ENCODE data around the gene RUNDC1.
A peak's percentile ranks its signal among the peaks of the same experiment; 100 is the strongest.

RUNDC1 gene

GRCh38 chr17:43003542-43004172, 23.3 kb downstream of the RUNDC1 start:
- peaks cover 31% of the 10 kb centered on the region for H3K79me2 ChIP-seq (ENCODE audit: low read length)
- no peaks in the 10 kb centered on the region for H3K9me3 ChIP-seq (replicated peaks; ENCODE audit: insufficient read depth, low read length)
- no peaks in the 10 kb centered on the region for H3K9me2 ChIP-seq (replicated peaks; ENCODE audit: insufficient read depth, low read length)
- peaks cover 55% of the 10 kb centered on the region for H3F3A ChIP-seq (ENCODE audit: insufficient read depth, low read length)
- H3K27ac ChIP-seq (ENCODE audit: low read length): no peak overlapping the region
- no peak for DNase-seq
- H3K4me3 ChIP-seq (ENCODE audit: low read length): no peak overlapping the region
- peaks cover 15% of the 10 kb centered on the region for H3K36me3 ChIP-seq (replicated peaks; ENCODE audit: insufficient read depth, low read length)
- TF ChIP-seq, protein P1, sequence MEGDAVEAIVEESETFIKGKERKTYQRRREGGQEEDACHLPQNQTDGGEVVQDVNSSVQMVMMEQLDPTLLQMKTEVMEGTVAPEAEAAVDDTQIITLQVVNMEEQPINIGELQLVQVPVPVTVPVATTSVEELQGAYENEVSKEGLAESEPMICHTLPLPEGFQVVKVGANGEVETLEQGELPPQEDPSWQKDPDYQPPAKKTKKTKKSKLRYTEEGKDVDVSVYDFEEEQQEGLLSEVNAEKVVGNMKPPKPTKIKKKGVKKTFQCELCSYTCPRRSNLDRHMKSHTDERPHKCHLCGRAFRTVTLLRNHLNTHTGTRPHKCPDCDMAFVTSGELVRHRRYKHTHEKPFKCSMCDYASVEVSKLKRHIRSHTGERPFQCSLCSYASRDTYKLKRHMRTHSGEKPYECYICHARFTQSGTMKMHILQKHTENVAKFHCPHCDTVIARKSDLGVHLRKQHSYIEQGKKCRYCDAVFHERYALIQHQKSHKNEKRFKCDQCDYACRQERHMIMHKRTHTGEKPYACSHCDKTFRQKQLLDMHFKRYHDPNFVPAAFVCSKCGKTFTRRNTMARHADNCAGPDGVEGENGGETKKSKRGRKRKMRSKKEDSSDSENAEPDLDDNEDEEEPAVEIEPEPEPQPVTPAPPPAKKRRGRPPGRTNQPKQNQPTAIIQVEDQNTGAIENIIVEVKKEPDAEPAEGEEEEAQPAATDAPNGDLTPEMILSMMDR (IDR thresholded peaks at IDR 0.05; ENCODE audit: low read length): no peak
- TF ChIP-seq EZH2 (optimal IDR thresholded peaks at IDR 0.05; ENCODE audit: low read depth, low read length): no peak
- H3K4me1 ChIP-seq (ENCODE audit: low read length): peaks cover 9% of the 10 kb centered on the region; the same call in 1 of the 2 replicates
- no peak overlapping the region for H2AFZ ChIP-seq (ENCODE audit: low read length)
- 0 out of 2 replicates have a peak, but pooled peaks cover 5% of the 10 kb centered on the region for H4K20me1 ChIP-seq (ENCODE audit: insufficient read depth, low read length)
- H3K9ac ChIP-seq (ENCODE audit: low read length): no peak overlapping the region
- H3K4me2 ChIP-seq (ENCODE audit: low read depth, low read length): no peak overlapping the region
- no peaks in the 10 kb centered on the region for H3K27me3 ChIP-seq (replicated peaks; ENCODE audit: insufficient read depth, low read length)

GRCh38 chr17:43006639-43007551, 26.5 kb downstream of the RUNDC1 start, which contains the start of gene IFI35:
Gene IFI35, plus strand, starts transcription at chr17:43006784. Its CDS starts 164 bp downstream, at chr17:43006948.
- DNase-seq: peak; percentile 93
- H3K4me3 ChIP-seq (ENCODE audit: low read length): peak within 1 kb of the TSS; percentile 70
- 0 out of 2 replicates have a peak, but pooled peaks cover 5% of the 10 kb centered on the region for H4K20me1 ChIP-seq (ENCODE audit: insufficient read depth, low read length)

GRCh38 chr17:43010667-43011308, 30.4 kb downstream of the RUNDC1 start:
- no peaks in the 10 kb centered on the region for H3K27me3 ChIP-seq (replicated peaks; ENCODE audit: insufficient read depth, low read length)
- H3K9me2 ChIP-seq (replicated peaks; ENCODE audit: insufficient read depth, low read length): no peaks in the 10 kb centered on the region
- peaks cover 5% of the 10 kb centered on the region; the same call in 1 of the 2 replicates for H3F3A ChIP-seq (ENCODE audit: insufficient read depth, low read length)
- no peak for DNase-seq
- H3K9ac ChIP-seq (ENCODE audit: low read length): no peak overlapping the region
- H3K79me2 ChIP-seq (ENCODE audit: low read length): peaks cover 12% of the 10 kb centered on the region
- no peak overlapping the region for H3K4me3 ChIP-seq (ENCODE audit: low read length)
- TF ChIP-seq EZH2phosphoT487 (IDR thresholded peaks at IDR 0.05; ENCODE audit: low read length) (no peak), EZH2 (optimal IDR thresholded peaks at IDR 0.05; ENCODE audit: low read depth, low read length) (no peak)
- TF ChIP-seq, protein P1 (IDR thresholded peaks at IDR 0.05; ENCODE audit: low read length): no peak
- H3K9me3 ChIP-seq (replicated peaks; ENCODE audit: insufficient read depth, low read length): no peaks in the 10 kb centered on the region
- H4K20me1 ChIP-seq (ENCODE audit: insufficient read depth, low read length): no peaks in the 10 kb centered on the region
- no peaks in the 10 kb centered on the region for H3K36me3 ChIP-seq (replicated peaks; ENCODE audit: insufficient read depth, low read length)
- no peak overlapping the region for H3K4me2 ChIP-seq (ENCODE audit: low read depth, low read length)
- H3K4me1 ChIP-seq (ENCODE audit: low read length): peaks cover 3% of the 10 kb centered on the region; the same call in 1 of the 2 replicates
- H3K27ac ChIP-seq (ENCODE audit: low read length): no peak overlapping the region
- H2AFZ ChIP-seq (ENCODE audit: low read length): no peak overlapping the region

More at GRCh38 chr17:43006639-43007551, 26.5 kb downstream of the RUNDC1 start, which contains the start of gene IFI35:
- TF ChIP-seq EZH2 (optimal IDR thresholded peaks at IDR 0.05; ENCODE audit: low read depth, low read length): no peak
- TF ChIP-seq, protein P1 (IDR thresholded peaks at IDR 0.05; ENCODE audit: low read length): peak; percentile 40
- peaks cover 3% of the 10 kb centered on the region; the same call in 1 of the 2 replicates for H3K4me1 ChIP-seq (ENCODE audit: low read length)
- H3K36me3 ChIP-seq (replicated peaks; ENCODE audit: insufficient read depth, low read length): peaks cover 7% of the 10 kb centered on the region
- H3K27me3 ChIP-seq (replicated peaks; ENCODE audit: insufficient read depth, low read length): no peaks in the 10 kb centered on the region
- H3K27ac ChIP-seq (ENCODE audit: low read length): peak within 1 kb of the TSS; percentile 60; the same call in 1 of the 2 replicates
- peak within 1 kb of the TSS; percentile 75 for H3K9ac ChIP-seq (ENCODE audit: low read length)
- H2AFZ ChIP-seq (ENCODE audit: low read length): peak within 1 kb of the TSS; percentile 47
- peaks cover 12% of the 10 kb centered on the region for H3K79me2 ChIP-seq (ENCODE audit: low read length)
- H3K9me2 ChIP-seq (replicated peaks; ENCODE audit: insufficient read depth, low read length): no peaks in the 10 kb centered on the region
- H3K9me3 ChIP-seq (replicated peaks; ENCODE audit: insufficient read depth, low read length): no peaks in the 10 kb centered on the region
- peak within 1 kb of the TSS; percentile 62; the same call in 1 of the 2 replicates for H3K4me2 ChIP-seq (ENCODE audit: low read depth, low read length)
- peaks cover 33% of the 10 kb centered on the region for H3F3A ChIP-seq (ENCODE audit: insufficient read depth, low read length)
